CD4-positive, alpha-beta T cell (primary cell): ENCODE results near the gene RNF152. TPM values are rescaled to one million over a fixed set of nuclear protein-coding genes. Genes with fewer than 3 reads are reported as not detected.
"Not testable (repeated sequence)": the region's sequence is repeated elsewhere in the genome, so short reads cannot be mapped to it uniquely, and the experiment has no call there.

Experiments used
- ATAC-seq: fragments of 200-7000 bp; cut with Tn5 transposase; one replicate; pipeline ENCODE4 v1.10.0; 2022; ENCODE audit warnings: mild to moderate bottlenecking; ENCODE audit not compliant: poor library complexity
- CTCF ChIA-PET: fragments of 350-600 bp; sonication (Branson Sonifier 250); formaldehyde crosslinking; loops from one replicate; lab custom pipeline; 2021; ENCODE audit warnings: antibody characterized with exemption, inconsistent platforms; lab: Charles Lee
- POLR2A ChIA-PET: fragments of 350-600 bp; sonication (Branson Sonifier 250); formaldehyde crosslinking; loops from one replicate; lab custom pipeline; 2021; ENCODE audit warnings: antibody characterized with exemption, inconsistent platforms; lab: Charles Lee
- DNase-seq, 14 experiments: peaks; one replicate each; pipeline ENCODE4 v3.0.0-alpha.2; 2013 to 2020; ENCODE audit warnings: mixed read lengths in 2 of 14
- H3K27ac ChIP-seq, 2 donors: one replicate each; pipeline versions ENCODE4 v1.5.1 to v1.7.0; 2013; ENCODE audit warnings: low read length in 2 of 2, low read depth in 1 of 2, mild to moderate bottlenecking in 1 of 2
- H3K27me3 ChIP-seq, 2 experiments: 1 replicate in 1 of 2; 2 replicates in 1 of 2; pipeline versions ENCODE4 v1.6.1 to v1.7.0; 2013; ENCODE audit warnings: low read length in 2 of 2, control low read depth in 1 of 2, mild to moderate bottlenecking in 1 of 2, moderate library complexity in 1 of 2; ENCODE audit not compliant: insufficient read depth in 2 of 2, control insufficient read depth in 1 of 2
- H3K36me3 ChIP-seq: one replicate; pipeline ENCODE4 v1.6.1; 2013; ENCODE audit warnings: low read length, control low read depth; ENCODE audit not compliant: insufficient read depth
- H3K4me1 ChIP-seq: one replicate; pipeline ENCODE4 v1.6.1; 2013; ENCODE audit warnings: low read length, control low read depth; ENCODE audit not compliant: insufficient read depth
- H3K4me3 ChIP-seq: one replicate; pipeline ENCODE4 v1.5.1; 2013; ENCODE audit warnings: mild to moderate bottlenecking, low read length, moderate library complexity
- H3K9me3 ChIP-seq, 2 experiments: 1 replicate in 1 of 2; 2 replicates in 1 of 2; pipeline versions ENCODE4 v1.6.1 to v1.7.0; 2013; ENCODE audit warnings: low read length in 2 of 2, mild to moderate bottlenecking in 2 of 2, control low read depth in 1 of 2, moderate library complexity in 1 of 2; ENCODE audit not compliant: control insufficient read depth in 1 of 2, insufficient read depth in 1 of 2
- H3K27ac Mint-ChIP-seq: one replicate; pipeline ENCODE4 v1.8.0; 2020; ENCODE audit warnings: mixed read lengths
- H3K27me3 Mint-ChIP-seq: one replicate; pipeline ENCODE4 v1.8.0; 2021; ENCODE audit warnings: mixed read lengths
- H3K36me3 Mint-ChIP-seq: one replicate; pipeline ENCODE4 v1.8.0; 2021; ENCODE audit warnings: low read depth, mixed read lengths
- H3K4me1 Mint-ChIP-seq: one replicate; pipeline ENCODE4 v1.8.0; 2021; ENCODE audit warnings: low read depth, mixed read lengths
- H3K4me3 Mint-ChIP-seq: one replicate; pipeline ENCODE4 v1.8.0; 2020; ENCODE audit warnings: mild to moderate bottlenecking, mixed read lengths
- H3K9me3 Mint-ChIP-seq: one replicate; pipeline ENCODE4 v1.8.0; 2020; ENCODE audit warnings: mixed read lengths
- intact Hi-C, 2 experiments: fragments of 100-400 bp; cut with DNase I in 1 of 2; cut with micrococcal nuclease in 1 of 2; formaldehyde crosslinking; loops; one replicate each; pipeline versions ENCODE4 v1.15.1 to v1.9.0; 2023 to 2025; cut with DNase I, micrococcal nuclease
- total RNA-seq, 174 experiments: library from RNA in 2 of 174; stranded (reverse) in 2 of 174; gene quantifications; one replicate each; pipeline ENCODE4 v1.2.3 and lab custom pipeline; 2021 to 2026
- TF ChIP-seq, protein P1 (sequence below): fragments of 200-600 bp; IDR thresholded peaks from one replicate; pipeline ENCODE4 v1.8.0; 2022; ENCODE audit warnings: antibody characterized with exemption, mild to moderate bottlenecking

RNF152 gene
- total RNA-seq, 2 experiments from 2014 or later: 0.60 to 1.0 TPM

DNA sequence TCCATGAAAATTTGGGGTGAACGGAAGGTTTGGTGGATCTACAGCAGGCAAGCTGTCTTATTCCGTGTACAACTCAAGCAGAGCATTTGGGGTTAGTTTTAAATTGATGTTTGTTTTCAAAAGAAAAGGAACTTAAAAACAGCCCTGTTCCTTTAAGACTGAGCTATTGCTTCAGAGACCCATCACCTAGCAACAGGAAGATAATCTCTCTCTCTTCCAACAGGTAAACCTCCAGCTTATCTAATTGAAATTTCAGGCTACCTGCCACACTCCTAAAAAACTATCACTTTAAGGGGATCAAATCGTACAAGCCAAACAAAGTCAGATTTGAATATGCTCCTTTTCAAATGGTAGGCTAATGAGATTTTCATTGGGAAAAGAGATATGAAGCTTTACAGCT is 101.8 kb downstream of the RNF152 start:
- H3K27ac Mint-ChIP-seq: no peak overlapping the region
- H3K27ac ChIP-seq: no peak overlapping the region
- TF ChIP-seq, protein P1, sequence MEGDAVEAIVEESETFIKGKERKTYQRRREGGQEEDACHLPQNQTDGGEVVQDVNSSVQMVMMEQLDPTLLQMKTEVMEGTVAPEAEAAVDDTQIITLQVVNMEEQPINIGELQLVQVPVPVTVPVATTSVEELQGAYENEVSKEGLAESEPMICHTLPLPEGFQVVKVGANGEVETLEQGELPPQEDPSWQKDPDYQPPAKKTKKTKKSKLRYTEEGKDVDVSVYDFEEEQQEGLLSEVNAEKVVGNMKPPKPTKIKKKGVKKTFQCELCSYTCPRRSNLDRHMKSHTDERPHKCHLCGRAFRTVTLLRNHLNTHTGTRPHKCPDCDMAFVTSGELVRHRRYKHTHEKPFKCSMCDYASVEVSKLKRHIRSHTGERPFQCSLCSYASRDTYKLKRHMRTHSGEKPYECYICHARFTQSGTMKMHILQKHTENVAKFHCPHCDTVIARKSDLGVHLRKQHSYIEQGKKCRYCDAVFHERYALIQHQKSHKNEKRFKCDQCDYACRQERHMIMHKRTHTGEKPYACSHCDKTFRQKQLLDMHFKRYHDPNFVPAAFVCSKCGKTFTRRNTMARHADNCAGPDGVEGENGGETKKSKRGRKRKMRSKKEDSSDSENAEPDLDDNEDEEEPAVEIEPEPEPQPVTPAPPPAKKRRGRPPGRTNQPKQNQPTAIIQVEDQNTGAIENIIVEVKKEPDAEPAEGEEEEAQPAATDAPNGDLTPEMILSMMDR: no peak
- H3K36me3 Mint-ChIP-seq: no peaks in the 10 kb centered on the region
- H3K4me1 Mint-ChIP-seq: no peaks in the 10 kb centered on the region
- H3K4me3 ChIP-seq: no peak overlapping the region
- intact Hi-C loops: no loop called here
- peaks cover 8% of the 10 kb centered on the region for H3K27me3 Mint-ChIP-seq
- ChIA-PET CTCF (interaction anchor here (1.8 kb wide), 1 partner anchor 17 kb away, joined by 3 read pairs; no protein-coding TSS in a partner anchor), POLR2A (no interaction called here)
- ATAC-seq (no peak), DNase-seq (no peak)
- no peaks in the 10 kb centered on the region for H3K9me3 ChIP-seq
- H3K27me3 ChIP-seq: no peaks in the 10 kb centered on the region
- H3K9me3 Mint-ChIP-seq: peaks cover 10% of the 10 kb centered on the region
- H3K4me1 ChIP-seq: no peaks in the 10 kb centered on the region
- H3K4me3 Mint-ChIP-seq: no peak overlapping the region
- H3K36me3 ChIP-seq: no peaks in the 10 kb centered on the region

DNA sequence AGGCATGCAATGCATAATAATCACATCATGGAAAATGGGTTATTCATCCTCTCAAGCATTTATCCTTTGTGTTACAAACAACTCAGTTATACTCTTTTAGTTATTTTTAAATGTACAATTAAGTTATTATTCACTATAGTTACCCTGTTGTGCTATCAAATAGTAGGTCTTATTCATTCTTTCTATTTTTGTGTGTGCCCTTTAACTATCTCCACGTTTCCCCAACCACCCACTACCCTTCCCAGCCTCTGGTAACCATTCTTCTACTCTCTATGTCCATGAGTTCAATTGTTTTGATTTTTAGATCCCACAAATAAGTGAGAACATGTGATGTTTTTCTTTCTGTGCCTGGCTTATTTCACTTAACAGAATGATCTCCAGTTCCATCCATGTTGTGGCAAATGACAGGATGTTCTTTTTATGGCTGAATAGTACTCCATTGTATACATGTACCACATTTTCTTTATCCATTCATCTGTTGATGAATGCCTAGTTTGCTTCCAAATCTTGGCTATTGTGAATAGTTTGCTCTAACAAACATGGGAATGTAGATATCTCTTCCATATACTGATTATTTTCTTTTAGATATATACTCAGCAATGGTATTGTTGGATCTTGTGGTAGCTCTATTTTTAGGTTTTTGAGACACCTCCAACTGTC is 105.7 kb downstream of the RNF152 start:
- H3K9me3 Mint-ChIP-seq, H3K4me3 ChIP-seq, H3K27me3 Mint-ChIP-seq, ATAC-seq, DNase-seq, H3K36me3 Mint-ChIP-seq, H3K27ac Mint-ChIP-seq, H3K4me1 ChIP-seq, H3K27me3 ChIP-seq, H3K4me3 Mint-ChIP-seq, CTCF ChIA-PET, H3K4me1 Mint-ChIP-seq, H3K9me3 ChIP-seq, POLR2A ChIA-PET, H3K36me3 ChIP-seq, intact Hi-C loops, H3K27ac ChIP-seq: not testable (repeated sequence)

DNA sequence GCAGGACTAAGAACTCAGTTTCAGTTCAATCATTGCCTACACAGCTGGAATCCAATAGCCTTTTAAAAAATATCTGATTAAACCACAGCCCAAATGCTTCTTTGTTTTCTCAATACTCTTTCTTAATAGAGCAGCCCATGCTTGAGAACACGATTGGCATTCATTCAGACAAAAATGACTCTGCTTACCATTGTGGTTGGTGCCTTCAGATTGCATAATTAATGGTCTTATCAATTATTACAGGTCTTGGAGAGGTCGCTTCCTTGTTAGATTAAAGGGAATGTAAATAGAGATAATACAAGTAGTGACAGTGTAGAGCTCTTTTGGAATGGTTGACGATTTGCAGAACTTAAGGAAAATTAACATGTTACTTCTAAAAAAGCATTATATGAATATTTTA is 107.2 kb downstream of the RNF152 start:
- H3K9me3 Mint-ChIP-seq: peaks cover 10% of the 10 kb centered on the region
- intact Hi-C loops: no loop called here
- ChIA-PET CTCF (no interaction called here), POLR2A (no interaction called here)
- DNase-seq: no peak
- H3K27me3 Mint-ChIP-seq: peaks cover 8% of the 10 kb centered on the region
- no peaks in the 10 kb centered on the region for H3K4me1 Mint-ChIP-seq
- Histone ChIP-seq H3K4me3 (no peak overlapping the region), H3K9me3 (no peaks in the 10 kb centered on the region), H3K27ac (no peak overlapping the region), H3K36me3 (no peaks in the 10 kb centered on the region), H3K27me3 (no peaks in the 10 kb centered on the region), H3K4me1 (no peaks in the 10 kb centered on the region)
- ATAC-seq: no peak
- H3K4me3 Mint-ChIP-seq: no peak overlapping the region
- no peak overlapping the region for H3K27ac Mint-ChIP-seq
- TF ChIP-seq, protein P1: no peak
- H3K36me3 Mint-ChIP-seq: no peaks in the 10 kb centered on the region

DNA sequence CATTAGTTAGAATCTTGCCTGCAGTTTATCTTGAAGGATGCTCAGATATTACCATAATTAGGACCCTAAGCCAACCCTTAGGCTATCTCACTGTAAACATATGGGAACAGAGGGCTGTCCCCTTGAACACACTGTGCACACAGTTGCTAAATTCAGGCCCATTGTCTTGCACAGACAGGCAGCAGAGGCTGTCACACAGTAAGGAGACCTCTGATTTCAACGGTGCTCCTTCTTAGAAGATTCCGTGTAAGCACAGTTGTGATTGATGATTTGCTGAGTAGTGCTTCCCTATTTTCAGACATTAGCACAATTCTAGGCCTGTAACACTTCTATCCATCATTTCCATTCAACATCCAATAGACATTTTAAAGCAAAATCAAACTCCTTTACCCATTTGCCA is 108.0 kb downstream of the RNF152 start:
- H3K4me3 Mint-ChIP-seq: no peak overlapping the region
- H3K27me3 ChIP-seq: no peaks in the 10 kb centered on the region
- peaks cover 10% of the 10 kb centered on the region for H3K9me3 Mint-ChIP-seq
- no peak for ATAC-seq
- ChIA-PET CTCF (no interaction called here), POLR2A (no interaction called here)
- no peak overlapping the region for H3K27ac Mint-ChIP-seq
- TF ChIP-seq, protein P1: no peak
- DNase-seq: no peak
- H3K4me3 ChIP-seq: no peak overlapping the region
- no peaks in the 10 kb centered on the region for H3K36me3 Mint-ChIP-seq
- H3K4me1 ChIP-seq: no peaks in the 10 kb centered on the region
- intact Hi-C loops: no loop called here
- H3K36me3 ChIP-seq: no peaks in the 10 kb centered on the region
- H3K4me1 Mint-ChIP-seq: no peaks in the 10 kb centered on the region
- H3K27me3 Mint-ChIP-seq: peaks cover 4% of the 10 kb centered on the region
- H3K27ac ChIP-seq: no peak overlapping the region
- H3K9me3 ChIP-seq: no peaks in the 10 kb centered on the region
